HTERT RPE-1 (cell line): ENCODE data around the gene PPBP.
"Not testable (repeated sequence)": the region's sequence is repeated elsewhere in the genome, so short reads cannot be mapped to it uniquely, and the experiment has no call there.

Experiments used
- in situ Hi-C: fragments of 300-500 bp; cut with MboI; formaldehyde crosslinking; loops from 4 replicates; pipeline ENCODE4 v1.14.3; 2020; ENCODE audit warnings: low sequenced_read_pairs

Gene PPBP

GRCh38 chr4:73998040-73999011 is 10.3 kb upstream of the PPBP start, which contains the start of gene CXCL5:
Gene CXCL5, minus strand, starts transcription at chr4:73998677. Its CDS starts 96 bp downstream, at chr4:73998581.
- in situ Hi-C loops = no loop called here

GRCh38 chr4:73992050-73992449 is 4.1 kb upstream of the PPBP start:
- in situ Hi-C loops = no loop called here

GRCh38 chr4:73991742-73992000 is 3.7 kb upstream of the PPBP start:
- in situ Hi-C loops = no loop called here

- in situ Hi-C loops = no loop called here
These were observed 3.2 kb upstream of the PPBP start for GRCh38 chr4:73990988-73991741.

- in situ Hi-C loops = no loop called here
These were observed 1.9 kb upstream of the PPBP start for GRCh38 chr4:73989928-73990327.

GRCh38 chr4:73989031-73989430 is 1.0 kb upstream of the PPBP start:
- in situ Hi-C loops = no loop called here

GRCh38 chr4:73985528-73985852 is 2.5 kb downstream of the PPBP start:
- in situ Hi-C loops = no loop called here

- in situ Hi-C loops = no loop called here
These were observed 3.1 kb downstream of the PPBP start for GRCh38 chr4:73984736-73985527.

GRCh38 chr4:73981175-73981574 is 6.8 kb downstream of the PPBP start:
- in situ Hi-C loops = not testable (repeated sequence)

GRCh38 chr4:73979407-73979957 is 8.5 kb downstream of the PPBP start:
- in situ Hi-C loops = no loop called here

- in situ Hi-C loops = no loop called here
These were observed 9.1 kb downstream of the PPBP start for GRCh38 chr4:73978886-73979285.

- in situ Hi-C loops = no loop called here
These were observed 11.3 kb downstream of the PPBP start for GRCh38 chr4:73976716-73977115.

- in situ Hi-C loops = no loop called here
These were observed 11.8 kb downstream of the PPBP start for GRCh38 chr4:73976217-73976616.

- in situ Hi-C loops = no loop called here
These were observed 13.6 kb downstream of the PPBP start for GRCh38 chr4:73974352-73974751.

- in situ Hi-C loops = no loop called here
These were observed 17.0 kb downstream of the PPBP start for GRCh38 chr4:73970945-73971344.

- in situ Hi-C loops = no loop called here
These were observed 18.0 kb downstream of the PPBP start for GRCh38 chr4:73970011-73970410.

- in situ Hi-C loops = no loop called here
These were observed 20.1 kb downstream of the PPBP start for GRCh38 chr4:73967866-73968265.

GRCh38 chr4:73964862-73965611 is 23.0 kb downstream of the PPBP start:
- in situ Hi-C loops = no loop called here

GRCh38 chr4:73962724-73963123 is 25.3 kb downstream of the PPBP start:
- in situ Hi-C loops = no loop called here

- in situ Hi-C loops = not testable (repeated sequence)
These were observed 28.9 kb downstream of the PPBP start for GRCh38 chr4:73959041-73959440.
